CD14-positive monocyte (primary cell): ENCODE results near the gene NRGN. TPM values are rescaled to one million over a fixed set of nuclear protein-coding genes. Genes with fewer than 3 reads are reported as not detected.

Experiments
- DNase-seq, 3 donors: peaks; one replicate each; pipeline ENCODE4 v3.0.0-alpha.2; 2011 to 2022
- H2AFZ ChIP-seq: 2 replicates; pipeline ENCODE4 v1.6.0; 2012; ENCODE audit warnings: mild to moderate bottlenecking, low read depth, low read length, inconsistent platforms; ENCODE audit not compliant: insufficient read depth, poor library complexity, severe bottlenecking
- H3K27ac ChIP-seq, 2 donors: 1 replicate in 1 of 2; 2 replicates in 1 of 2; pipeline ENCODE4 v1.5.1; 2012 to 2013; ENCODE audit warnings: low read length in 2 of 2, control low read depth in 1 of 2, inconsistent platforms in 1 of 2, low read depth in 1 of 2, mild to moderate bottlenecking in 1 of 2
- H3K27me3 ChIP-seq, 2 donors: one replicate each; pipeline versions ENCODE4 v1.6.0 to v1.6.1; 2011 to 2013; ENCODE audit warnings: low read length in 2 of 2; ENCODE audit not compliant: control insufficient read depth in 2 of 2, insufficient read depth in 2 of 2
- H3K36me3 ChIP-seq, 2 donors: replicated peaks in 1 of 2; 1 replicate in 1 of 2; 2 replicates in 1 of 2; pipeline versions ENCODE4 v1.5.1 to v1.6.1; 2012 to 2013; ENCODE audit warnings: low read length in 2 of 2, control low read depth in 1 of 2, inconsistent platforms in 1 of 2, mild to moderate bottlenecking in 1 of 2; ENCODE audit not compliant: insufficient read depth in 2 of 2, control insufficient read depth in 1 of 2
- H3K4me1 ChIP-seq, 2 donors: 1 replicate in 1 of 2; 2 replicates in 1 of 2; pipeline versions ENCODE4 v1.5.1 to v1.6.1; 2012 to 2013; ENCODE audit warnings: low read length in 2 of 2, control low read depth in 1 of 2, inconsistent platforms in 1 of 2, mild to moderate bottlenecking in 1 of 2, moderate library complexity in 1 of 2; ENCODE audit not compliant: insufficient read depth in 2 of 2, control insufficient read depth in 1 of 2
- H3K4me2 ChIP-seq: replicated peaks from 2 replicates; pipeline ENCODE3; 2012; ENCODE audit warnings: low read length, moderate library complexity, mild to moderate bottlenecking; ENCODE audit not compliant: poor library complexity, severe bottlenecking; ENCODE audit errors: extremely low read depth
- H3K4me3 ChIP-seq, 3 experiments: fragments of 200-600 bp in 1 of 3; sonication (generic) in 1 of 3; replicated peaks in 1 of 3; 1 replicate in 2 of 3; 2 replicates in 1 of 3; pipeline ENCODE4 v1.5.1; 2011 to 2013; ENCODE audit warnings: low read length in 3 of 3, mild to moderate bottlenecking in 3 of 3, control low read depth in 2 of 3, low read depth in 2 of 3, inconsistent platforms in 1 of 3, moderate library complexity in 1 of 3
- H3K79me2 ChIP-seq: 2 replicates; pipeline ENCODE4 v1.6.0; 2012; ENCODE audit warnings: mild to moderate bottlenecking, control low read depth, inconsistent platforms, low read length, moderate library complexity; ENCODE audit not compliant: insufficient read depth
- H3K9ac ChIP-seq: 2 replicates; pipeline ENCODE4 v1.6.0; 2017; ENCODE audit warnings: low read length, mild to moderate bottlenecking; ENCODE audit not compliant: insufficient read depth, poor library complexity, severe bottlenecking
- H3K9me3 ChIP-seq, 2 donors: replicated peaks in 1 of 2; 1 replicate in 1 of 2; 2 replicates in 1 of 2; pipeline versions ENCODE4 v1.5.1 to v1.6.1; 2012 to 2013; ENCODE audit warnings: low read length in 2 of 2, control low read depth in 1 of 2; ENCODE audit not compliant: control insufficient read depth in 1 of 2, insufficient read depth in 1 of 2
- H4K20me1 ChIP-seq: 2 replicates; pipeline ENCODE4 v1.6.0; 2012; ENCODE audit warnings: mild to moderate bottlenecking, low read length, control low read depth, moderate library complexity; ENCODE audit not compliant: insufficient read depth
- H3K27ac Mint-ChIP-seq, 7 donors: one replicate each; pipeline ENCODE4 v1.8.0; 2020; ENCODE audit warnings: mild to moderate bottlenecking in 7 of 7, mixed read lengths in 7 of 7, moderate library complexity in 6 of 7, inconsistent platforms in 2 of 7
- H3K27me3 Mint-ChIP-seq, 3 donors: one replicate each; pipeline ENCODE4 v1.8.0; 2021 to 2022; ENCODE audit warnings: low read depth in 3 of 3, mild to moderate bottlenecking in 3 of 3, mixed read lengths in 3 of 3, moderate library complexity in 3 of 3, inconsistent platforms in 1 of 3
- H3K36me3 Mint-ChIP-seq, 2 donors: one replicate each; pipeline ENCODE4 v1.8.0; 2020; ENCODE audit warnings: mixed read lengths in 2 of 2, inconsistent platforms in 1 of 2, mild to moderate bottlenecking in 1 of 2
- H3K4me1 Mint-ChIP-seq: one replicate; pipeline ENCODE4 v1.8.0; 2020; ENCODE audit warnings: mild to moderate bottlenecking, mixed read lengths
- H3K4me3 Mint-ChIP-seq, 2 donors: one replicate each; pipeline ENCODE4 v1.8.0; 2020; ENCODE audit warnings: mild to moderate bottlenecking in 2 of 2, mixed read lengths in 2 of 2, moderate library complexity in 1 of 2
- H3K9me3 Mint-ChIP-seq, 7 donors: one replicate each; pipeline ENCODE4 v1.8.0; 2020 to 2022; ENCODE audit warnings: mixed read lengths in 7 of 7, mild to moderate bottlenecking in 6 of 7, moderate library complexity in 6 of 7, inconsistent platforms in 2 of 7
- WGBS: methylation state at CpG from one replicate; pipeline ENCODE4 v1.1.5; 2013; ENCODE audit warnings: missing lambda C conversion rate; ENCODE audit not compliant: insufficient coverage; 5-methylcytosine and 5-hydroxymethylcytosine counted together
- intact Hi-C, 2 donors: fragments of 100-400 bp; cut with micrococcal nuclease; formaldehyde crosslinking; loops; one replicate each; pipeline versions ENCODE4 v1.15.0 to v1.15.1; 2023
- polyA plus RNA-seq, 3 donors: library from polyadenylated mRNA; depleted of rRNA in 1 of 3; unstranded in 2 of 3; stranded (reverse) in 1 of 3; fragments of 300-500 nt in 2 of 3; fragments of >200 nt in 1 of 3; fragmentation: Illumina TruSeq in 2 of 3; gene quantifications; 1 replicate in 2 of 3; 2 replicates in 1 of 3; pipeline ENCODE4 v1.2.3, GENCODE V29; 2012 to 2021
- TF ChIP-seq, protein P1 (sequence below): fragments of 200-600 bp; IDR thresholded peaks from one replicate; pipeline ENCODE4 v1.8.0; 2022; ENCODE audit warnings: antibody characterized with exemption, mild to moderate bottlenecking

The NRGN gene
- polyA plus RNA-seq, 3 donors = 17.2 to 125 (median 19.2) TPM

GRCh38 chr11:124796312-124796711 is 56.6 kb downstream of the NRGN start:
- no peaks in the 10 kb centered on the region for H3K9me3 ChIP-seq
- no peak overlapping the region for H3K27ac ChIP-seq
- Mint-ChIP-seq H3K27me3 (peaks cover 7 to 9% (median 9%) of the 10 kb centered on the region in 3 donors), H3K4me3 (no peak overlapping the region), H3K9me3 (peaks cover 0 to 2% (median 0%) of the 10 kb centered on the region in 7 donors), H3K36me3 (peaks cover 2 to 9% of the 10 kb centered on the region in 2 donors), H3K4me1 (peaks cover 40% of the 10 kb centered on the region), H3K27ac (no peak overlapping the region)
- peaks cover 64% of the 10 kb centered on the region for H3K79me2 ChIP-seq
- WGBS = 92% methylated on average over 3 of the region's 3 CpGs
- peaks cover 22 to 33% of the 10 kb centered on the region in 2 donors for H3K4me1 ChIP-seq
- H3K36me3 ChIP-seq = no peaks in the 10 kb centered on the region
- H3K4me3 ChIP-seq = no peak overlapping the region
- TF ChIP-seq, protein P1, sequence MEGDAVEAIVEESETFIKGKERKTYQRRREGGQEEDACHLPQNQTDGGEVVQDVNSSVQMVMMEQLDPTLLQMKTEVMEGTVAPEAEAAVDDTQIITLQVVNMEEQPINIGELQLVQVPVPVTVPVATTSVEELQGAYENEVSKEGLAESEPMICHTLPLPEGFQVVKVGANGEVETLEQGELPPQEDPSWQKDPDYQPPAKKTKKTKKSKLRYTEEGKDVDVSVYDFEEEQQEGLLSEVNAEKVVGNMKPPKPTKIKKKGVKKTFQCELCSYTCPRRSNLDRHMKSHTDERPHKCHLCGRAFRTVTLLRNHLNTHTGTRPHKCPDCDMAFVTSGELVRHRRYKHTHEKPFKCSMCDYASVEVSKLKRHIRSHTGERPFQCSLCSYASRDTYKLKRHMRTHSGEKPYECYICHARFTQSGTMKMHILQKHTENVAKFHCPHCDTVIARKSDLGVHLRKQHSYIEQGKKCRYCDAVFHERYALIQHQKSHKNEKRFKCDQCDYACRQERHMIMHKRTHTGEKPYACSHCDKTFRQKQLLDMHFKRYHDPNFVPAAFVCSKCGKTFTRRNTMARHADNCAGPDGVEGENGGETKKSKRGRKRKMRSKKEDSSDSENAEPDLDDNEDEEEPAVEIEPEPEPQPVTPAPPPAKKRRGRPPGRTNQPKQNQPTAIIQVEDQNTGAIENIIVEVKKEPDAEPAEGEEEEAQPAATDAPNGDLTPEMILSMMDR = no peak
- H2AFZ ChIP-seq = no peak overlapping the region
- H3K4me2 ChIP-seq = no peak overlapping the region
- peaks cover 55% of the 10 kb centered on the region for H4K20me1 ChIP-seq
- intact Hi-C loops = loop anchor here in 1 of 2 donors (10.0 kb wide), 1 partner anchor 132 kb away; no protein-coding TSS in a partner anchor
- DNase-seq = no peak
- peaks cover 7 to 11% of the 10 kb centered on the region in 2 donors for H3K27me3 ChIP-seq
- H3K9ac ChIP-seq = no peak overlapping the region

Other genes starting within 250 kb of the NRGN start
- not detected for gene OR8B12, start 196.3 kb upstream of the NRGN start, polyA plus RNA-seq
- gene OR8A1, start 169.9 kb upstream of the NRGN start, polyA plus RNA-seq = not detected
- gene PANX3, start 128.5 kb upstream of the NRGN start, polyA plus RNA-seq = not detected
- gene TBRG1, start 117.1 kb upstream of the NRGN start, polyA plus RNA-seq = 10 to 100 TPM; 39.7 to 84.7 (median 43.5) TPM
- 1 to 10 TPM; 6.7 to 8.9 (median 7.8) TPM for gene SIAE, start 66.2 kb upstream of the NRGN start, polyA plus RNA-seq
- gene SPA17, start 66.0 kb upstream of the NRGN start, polyA plus RNA-seq = 1 to 10 TPM in 2 of 3 donors, under 1 TPM in 1; 0.75 to 6.7 (median 4.2) TPM
- gene VSIG2, start 12.3 kb downstream of the NRGN start, polyA plus RNA-seq = not detected
- under 1 TPM; 0.18 to 0.74 (median 0.49) TPM for gene ESAM, start 22.3 kb downstream of the NRGN start, polyA plus RNA-seq
- gene MSANTD2, start 60.5 kb downstream of the NRGN start, polyA plus RNA-seq = 1 to 10 TPM; 1.2 to 5.8 (median 1.8) TPM
- 10 to 100 TPM in 1 of 3 donors, under 1 TPM in 2; 0.39 to 11.6 (median 0.81) TPM for gene ROBO3, start 125.5 kb downstream of the NRGN start, polyA plus RNA-seq
- gene ROBO4, start 157.9 kb downstream of the NRGN start, polyA plus RNA-seq = under 1 TPM in 2 of 3 donors, not detected in 1; 0.19 to 0.20 TPM
- gene HEPN1, start 179.3 kb downstream of the NRGN start, polyA plus RNA-seq = not detected
- not detected for gene HEPACAM, start 196.1 kb downstream of the NRGN start, polyA plus RNA-seq
- under 1 TPM; 0.24 to 0.32 (median 0.28) TPM for gene CCDC15, start 214.3 kb downstream of the NRGN start, polyA plus RNA-seq